ENCODE data around the gene IRGM. TPM values are rescaled to one million over a fixed set of nuclear protein-coding genes. Genes with fewer than 3 reads are reported as not detected.
"Not testable (repeated sequence)": the region's sequence is repeated elsewhere in the genome, so short reads cannot be mapped to it uniquely, and the experiment has no call there.

The IRGM gene
- total and polyA plus RNA-seq, 7 donors: not detected

DNA sequence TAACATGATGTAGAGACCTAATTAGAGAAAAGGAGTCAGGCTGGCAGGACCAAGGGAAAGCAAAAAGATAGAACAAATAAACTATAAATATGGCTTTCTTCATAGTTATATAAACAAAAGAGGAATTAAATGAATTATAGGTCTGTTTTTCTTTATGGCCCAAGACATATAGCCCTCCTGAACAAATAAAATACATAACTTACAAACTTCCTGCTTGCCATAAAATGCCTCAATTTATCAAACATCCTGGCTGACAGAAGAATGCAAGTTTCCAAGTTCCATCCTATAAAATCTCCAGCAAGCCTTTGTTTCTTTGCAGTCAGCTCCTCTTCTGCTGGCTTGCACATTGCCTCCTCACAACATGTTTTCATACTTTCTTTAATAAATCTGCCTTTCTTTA lies 31.3 kb upstream of the IRGM start:
- H3K27ac ChIP-seq: no peak overlapping the region
- no peak overlapping the region for H3K4me3 ChIP-seq
- DNase-seq (no peak), ATAC-seq (no peak)
- H3K4me1 ChIP-seq: no peaks in the 10 kb centered on the region
- H3K27me3 ChIP-seq (ENCODE audit: insufficient read depth in 3 of 3, low read length in 2 of 3): no peaks in the 10 kb centered on the region
- peaks cover 4% of the 10 kb centered on the region for H3K9me3 ChIP-seq
- no peaks in the 10 kb centered on the region for H3K36me3 ChIP-seq (ENCODE audit: insufficient read depth in 1 of 2, low read depth in 1 of 2)
- TF ChIP-seq, protein P1, sequence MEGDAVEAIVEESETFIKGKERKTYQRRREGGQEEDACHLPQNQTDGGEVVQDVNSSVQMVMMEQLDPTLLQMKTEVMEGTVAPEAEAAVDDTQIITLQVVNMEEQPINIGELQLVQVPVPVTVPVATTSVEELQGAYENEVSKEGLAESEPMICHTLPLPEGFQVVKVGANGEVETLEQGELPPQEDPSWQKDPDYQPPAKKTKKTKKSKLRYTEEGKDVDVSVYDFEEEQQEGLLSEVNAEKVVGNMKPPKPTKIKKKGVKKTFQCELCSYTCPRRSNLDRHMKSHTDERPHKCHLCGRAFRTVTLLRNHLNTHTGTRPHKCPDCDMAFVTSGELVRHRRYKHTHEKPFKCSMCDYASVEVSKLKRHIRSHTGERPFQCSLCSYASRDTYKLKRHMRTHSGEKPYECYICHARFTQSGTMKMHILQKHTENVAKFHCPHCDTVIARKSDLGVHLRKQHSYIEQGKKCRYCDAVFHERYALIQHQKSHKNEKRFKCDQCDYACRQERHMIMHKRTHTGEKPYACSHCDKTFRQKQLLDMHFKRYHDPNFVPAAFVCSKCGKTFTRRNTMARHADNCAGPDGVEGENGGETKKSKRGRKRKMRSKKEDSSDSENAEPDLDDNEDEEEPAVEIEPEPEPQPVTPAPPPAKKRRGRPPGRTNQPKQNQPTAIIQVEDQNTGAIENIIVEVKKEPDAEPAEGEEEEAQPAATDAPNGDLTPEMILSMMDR (IDR thresholded peaks at IDR 0.05): no peak
- intact Hi-C loops (cut with DNase I): no loop called here

DNA sequence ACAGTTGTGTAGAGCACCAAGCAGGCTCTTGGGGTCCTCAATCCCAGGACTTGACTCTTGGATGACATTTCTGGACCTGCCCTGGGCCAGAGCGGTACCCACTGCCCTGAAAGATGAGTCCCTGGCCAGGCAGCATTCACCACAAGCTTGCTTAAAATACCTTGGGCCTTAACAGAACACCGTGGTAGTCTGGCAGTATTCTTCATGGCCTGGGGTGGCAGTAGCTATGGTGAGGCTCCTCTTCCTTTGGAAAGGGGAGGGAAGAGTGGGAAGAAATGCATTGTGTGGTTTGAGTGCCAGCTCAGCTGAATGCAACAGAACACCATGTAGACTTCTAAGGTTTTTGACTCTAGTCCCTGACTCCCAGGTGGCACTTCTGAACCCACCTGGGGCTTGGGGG lies 29.4 kb upstream of the IRGM start:
- no peak for ATAC-seq
- TF ChIP-seq, protein P1 (IDR thresholded peaks at IDR 0.05): no peak
- WGBS, 3 donors: 76 to 89% (median 82%) methylated on average over 2 of the region's 2 CpGs

DNA sequence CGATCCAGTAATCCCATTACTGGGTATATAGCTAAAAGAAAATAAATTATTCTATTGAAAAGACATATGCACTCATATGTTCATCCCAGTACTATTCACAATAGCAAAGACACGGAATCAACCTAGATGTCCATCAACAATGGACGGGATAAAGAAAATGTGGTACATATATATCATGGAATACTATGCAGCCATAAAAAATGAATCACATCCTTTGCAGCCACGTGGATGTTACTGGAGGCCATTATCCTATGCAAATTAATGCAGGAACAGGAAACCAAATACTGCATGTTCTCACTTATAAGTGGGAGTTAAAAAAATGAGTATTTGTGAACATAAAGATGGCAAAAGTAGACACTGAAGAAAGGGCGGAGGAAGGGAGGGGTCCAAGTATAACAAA lies 16.6 kb upstream of the IRGM start:
- H3K27me3 ChIP-seq (ENCODE audit: insufficient read depth in 3 of 3, low read length in 2 of 3): no peaks in the 10 kb centered on the region
- no peaks in the 10 kb centered on the region for H3K36me3 ChIP-seq (ENCODE audit: insufficient read depth in 1 of 2, low read depth in 1 of 2)
- intact Hi-C loops (cut with DNase I): no loop called here
- no peaks in the 10 kb centered on the region for H3K4me1 ChIP-seq
- H3K4me3 ChIP-seq: no peak overlapping the region
- ATAC-seq (no peak), DNase-seq (no peak)
- H3K9me3 ChIP-seq: peaks cover 19% of the 10 kb centered on the region
- WGBS, 3 donors: 70 to 74% (median 73%) methylated on average over 5 of the region's 5 CpGs
- no peak overlapping the region for H3K27ac ChIP-seq
- TF ChIP-seq, protein P1 (IDR thresholded peaks at IDR 0.05): no peak

More for the DNA sequence above, 29.4 kb upstream of the IRGM start:
- Histone ChIP-seq H3K36me3 (ENCODE audit: insufficient read depth in 1 of 2, low read depth in 1 of 2) (no peaks in the 10 kb centered on the region), H3K27ac (no peak overlapping the region), H3K27me3 (ENCODE audit: insufficient read depth in 3 of 3, low read length in 2 of 3) (no peaks in the 10 kb centered on the region), H3K4me1 (no peaks in the 10 kb centered on the region), H3K9me3 (peaks cover 4% of the 10 kb centered on the region), H3K4me3 (no peak overlapping the region)
- intact Hi-C loops (cut with DNase I): no loop called here
- DNase-seq: no peak

DNA sequence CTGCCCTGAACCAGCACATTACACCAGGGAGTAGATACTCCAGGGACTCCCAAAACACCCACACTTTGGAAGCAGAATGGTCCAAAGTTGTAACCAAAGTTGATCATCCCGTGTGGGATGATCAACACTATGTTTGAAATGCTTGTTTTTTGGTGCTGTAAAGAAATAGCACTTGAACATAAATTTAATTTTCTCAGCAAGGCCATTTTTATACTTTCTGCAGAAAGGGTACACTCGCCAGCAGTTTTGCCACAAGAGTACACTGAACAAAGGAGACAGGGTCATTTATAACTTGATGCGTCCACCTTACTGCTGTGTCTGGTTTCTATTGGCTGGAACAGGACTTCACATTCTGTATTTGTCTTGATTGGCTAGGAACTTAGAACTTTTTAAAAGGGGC lies 14.5 kb upstream of the IRGM start:
- H3K4me3 ChIP-seq; ATAC-seq; DNase-seq; H3K27me3 ChIP-seq (ENCODE audit: insufficient read depth in 3 of 3, low read length in 2 of 3); intact Hi-C loops (cut with DNase I); H3K27ac ChIP-seq; H3K36me3 ChIP-seq (ENCODE audit: insufficient read depth in 1 of 2, low read depth in 1 of 2); H3K4me1 ChIP-seq: not testable (repeated sequence)
- peaks cover 19% of the 10 kb centered on the region for H3K9me3 ChIP-seq
- WGBS, 3 donors: 73 to 86% (median 80%) methylated on average over 3 of the region's 3 CpGs

DNA sequence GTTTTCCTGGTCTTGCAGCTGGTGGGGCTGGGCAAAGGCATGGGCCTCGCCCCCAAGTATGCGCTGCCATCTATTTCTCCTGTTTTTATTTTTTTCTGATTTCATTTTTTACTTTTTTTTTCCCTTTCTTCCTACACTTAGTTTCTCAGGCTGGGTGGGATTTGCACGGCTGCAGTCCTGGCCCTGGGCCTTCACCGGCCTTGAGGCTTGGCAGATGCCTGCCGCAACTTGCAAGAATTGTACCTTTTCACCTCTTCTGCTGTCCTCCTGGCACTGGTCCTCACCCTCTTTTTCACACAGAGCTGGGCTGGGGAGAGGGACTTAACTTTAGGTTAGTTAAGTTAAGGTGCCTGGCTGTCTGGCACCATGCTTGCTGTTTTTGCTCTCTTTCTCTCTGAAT lies 10.3 kb upstream of the IRGM start:
- WGBS, 3 donors: 60 to 67% (median 65%) methylated on average over 5 of the region's 5 CpGs
- intact Hi-C loops (cut with DNase I): no loop called here
- H3K27ac ChIP-seq: no peak overlapping the region
- H3K4me1 ChIP-seq: no peaks in the 10 kb centered on the region
- no peaks in the 10 kb centered on the region for H3K36me3 ChIP-seq (ENCODE audit: insufficient read depth in 1 of 2, low read depth in 1 of 2)
- no peaks in the 10 kb centered on the region for H3K27me3 ChIP-seq (ENCODE audit: insufficient read depth in 3 of 3, low read length in 2 of 3)
- no peak overlapping the region for H3K4me3 ChIP-seq
- TF ChIP-seq, protein P1 (IDR thresholded peaks at IDR 0.05): no peak
- no peak for ATAC-seq
- no peak for DNase-seq
- H3K9me3 ChIP-seq: peaks cover 15% of the 10 kb centered on the region
